HepG2 (cell line): ENCODE data around the gene PDE4D.

Experiments
- GABPA ChIP-seq, 2 experiments: IDR thresholded peaks; 2 replicates each; pipeline ENCODE4 v1.6.1; 2011 to 2016; ENCODE audit warnings: low read depth in 2 of 2, low read length in 1 of 2, missing biosample characterization in 1 of 2, missing genetic modification characterization in 1 of 2
- TF ChIP-seq, protein P1 (sequence below): sonication (generic); formaldehyde crosslinking; IDR thresholded peaks from 2 replicates; pipeline ENCODE4 v1.5.0; 2020; ENCODE audit warnings: mild to moderate bottlenecking, missing genetic modification reagents, moderate library complexity

- TF ChIP-seq, protein P1, sequence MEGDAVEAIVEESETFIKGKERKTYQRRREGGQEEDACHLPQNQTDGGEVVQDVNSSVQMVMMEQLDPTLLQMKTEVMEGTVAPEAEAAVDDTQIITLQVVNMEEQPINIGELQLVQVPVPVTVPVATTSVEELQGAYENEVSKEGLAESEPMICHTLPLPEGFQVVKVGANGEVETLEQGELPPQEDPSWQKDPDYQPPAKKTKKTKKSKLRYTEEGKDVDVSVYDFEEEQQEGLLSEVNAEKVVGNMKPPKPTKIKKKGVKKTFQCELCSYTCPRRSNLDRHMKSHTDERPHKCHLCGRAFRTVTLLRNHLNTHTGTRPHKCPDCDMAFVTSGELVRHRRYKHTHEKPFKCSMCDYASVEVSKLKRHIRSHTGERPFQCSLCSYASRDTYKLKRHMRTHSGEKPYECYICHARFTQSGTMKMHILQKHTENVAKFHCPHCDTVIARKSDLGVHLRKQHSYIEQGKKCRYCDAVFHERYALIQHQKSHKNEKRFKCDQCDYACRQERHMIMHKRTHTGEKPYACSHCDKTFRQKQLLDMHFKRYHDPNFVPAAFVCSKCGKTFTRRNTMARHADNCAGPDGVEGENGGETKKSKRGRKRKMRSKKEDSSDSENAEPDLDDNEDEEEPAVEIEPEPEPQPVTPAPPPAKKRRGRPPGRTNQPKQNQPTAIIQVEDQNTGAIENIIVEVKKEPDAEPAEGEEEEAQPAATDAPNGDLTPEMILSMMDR: no peak
- no peak for TF ChIP-seq GABPA (IDR thresholded peaks at IDR 0.05; ENCODE audit: low read depth, low read length)
- TF ChIP-seq GABPA (CRISPR knock-in tag; IDR thresholded peaks at IDR 0.05; ENCODE audit: low read depth): no peak
Observed at GRCh38 chr5:59661311-59661710, 232.2 kb downstream of the PDE4D start.
